Colon (tissue), 2 donors: ENCODE results near the gene KCTD5.

Source experiments
- FAIRE-seq: peaks from 2 replicates; lab custom pipeline; 2012; peaks lifted over from hg19 to GRCh38; lab: Jason Lieb, UNC
- donor health status: control.
- donor health status: control.

Gene KCTD5

GRCh38 chr16:2697401-2697948 lies 15.2 kb downstream of the KCTD5 start:
- FAIRE-seq, result no peak

- no peak for FAIRE-seq
Measured at GRCh38 chr16:2698103-2698870, 16.0 kb downstream of the KCTD5 start.

DNA sequence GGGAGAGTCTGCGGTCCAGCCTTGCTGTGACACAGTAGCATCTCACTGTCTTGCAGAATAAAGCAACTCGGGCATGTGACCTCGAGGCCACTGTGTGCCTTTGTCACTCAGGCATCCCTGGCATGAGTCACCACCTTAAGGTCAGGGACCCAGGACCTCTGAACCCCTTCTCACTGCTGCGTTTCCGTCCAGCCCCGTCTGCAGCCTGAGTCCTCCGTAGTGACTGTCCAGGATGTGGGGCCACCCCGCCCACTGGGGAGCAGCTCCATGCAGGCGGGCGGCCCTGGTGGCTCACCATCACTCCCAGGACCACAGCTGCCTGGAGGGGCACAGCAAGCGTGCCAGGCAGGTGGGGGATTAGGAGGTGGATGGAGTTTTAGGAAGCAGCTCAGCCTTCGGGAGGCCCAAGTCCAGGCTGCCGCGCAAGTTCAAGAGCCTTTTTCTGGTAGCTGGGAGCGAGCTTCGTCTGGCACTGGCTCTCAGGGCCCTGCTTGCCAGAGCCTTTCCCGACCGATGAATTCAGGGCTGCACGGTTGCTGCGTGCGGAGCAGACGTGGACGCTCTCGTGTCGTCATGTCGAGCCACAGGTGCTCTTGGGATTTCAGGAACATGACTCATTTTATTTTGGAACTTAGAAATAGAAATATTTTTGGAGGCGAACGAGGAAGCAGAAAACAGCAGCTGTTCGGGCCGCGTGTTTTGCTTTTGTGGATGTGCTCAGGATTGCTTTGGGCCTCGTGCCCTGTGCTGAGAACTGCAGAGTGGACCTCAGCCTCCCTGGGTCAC lies 16.8 kb downstream of the KCTD5 start:
- no peak for FAIRE-seq

DNA sequence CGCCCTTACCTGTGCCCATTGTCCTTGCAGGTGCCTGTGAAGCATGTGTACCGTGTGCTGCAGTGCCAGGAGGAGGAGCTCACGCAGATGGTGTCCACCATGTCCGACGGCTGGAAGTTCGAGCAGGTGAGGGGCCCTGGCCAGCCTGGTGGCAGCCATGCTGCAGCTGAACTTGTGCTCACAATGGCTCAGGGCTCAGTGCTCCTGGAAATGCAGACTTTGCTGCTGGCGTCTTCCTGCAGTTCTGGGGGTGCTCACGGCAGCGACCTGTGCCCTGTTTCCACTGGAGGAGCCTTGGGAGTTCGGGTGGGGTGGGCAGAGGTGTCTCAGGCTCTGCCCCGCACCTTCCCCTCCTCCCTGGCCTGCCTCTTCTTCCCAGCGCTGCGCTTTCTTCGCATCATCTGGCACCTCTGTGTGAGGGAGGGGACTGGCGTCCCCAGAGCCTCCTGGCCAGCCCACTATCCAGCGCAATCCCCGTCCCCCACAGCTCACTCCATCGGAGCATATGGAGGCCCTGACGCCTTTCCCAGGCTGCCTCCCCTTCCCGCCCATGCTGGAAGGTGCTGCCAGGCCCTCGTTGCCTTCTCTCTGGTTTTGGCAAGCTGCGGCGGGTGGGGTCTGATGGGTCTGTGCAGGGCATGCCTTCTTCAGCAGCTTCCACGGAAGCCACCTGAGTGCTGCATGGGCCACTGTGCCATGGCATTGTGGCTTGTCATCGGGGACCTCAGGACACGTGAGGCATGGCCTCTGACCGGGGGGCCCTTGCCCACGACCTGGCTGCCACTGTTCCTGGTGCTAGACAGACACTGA lies 17.7 kb downstream of the KCTD5 start:
- no peak for FAIRE-seq

DNA sequence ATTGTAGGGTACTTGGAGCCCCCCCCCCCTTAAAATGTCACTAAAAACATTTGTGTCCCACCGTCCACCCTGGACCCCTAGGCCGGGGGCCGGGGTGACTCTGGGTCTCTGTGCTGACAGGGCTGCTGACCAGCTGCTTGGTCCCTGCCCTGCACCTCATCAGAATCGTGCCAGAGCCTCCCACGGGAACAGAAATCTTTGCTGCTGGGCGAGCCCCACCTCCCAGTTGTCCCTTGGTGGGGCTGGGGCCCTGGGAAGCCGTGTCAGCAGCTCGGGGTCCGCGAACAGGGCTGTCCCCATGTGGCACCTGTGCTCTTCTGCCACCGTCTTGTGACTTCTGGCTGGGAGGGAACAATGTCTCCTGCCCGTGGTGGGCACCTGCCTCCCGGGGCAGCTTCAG lies 18.5 kb downstream of the KCTD5 start:
- FAIRE-seq, result no peak

DNA sequence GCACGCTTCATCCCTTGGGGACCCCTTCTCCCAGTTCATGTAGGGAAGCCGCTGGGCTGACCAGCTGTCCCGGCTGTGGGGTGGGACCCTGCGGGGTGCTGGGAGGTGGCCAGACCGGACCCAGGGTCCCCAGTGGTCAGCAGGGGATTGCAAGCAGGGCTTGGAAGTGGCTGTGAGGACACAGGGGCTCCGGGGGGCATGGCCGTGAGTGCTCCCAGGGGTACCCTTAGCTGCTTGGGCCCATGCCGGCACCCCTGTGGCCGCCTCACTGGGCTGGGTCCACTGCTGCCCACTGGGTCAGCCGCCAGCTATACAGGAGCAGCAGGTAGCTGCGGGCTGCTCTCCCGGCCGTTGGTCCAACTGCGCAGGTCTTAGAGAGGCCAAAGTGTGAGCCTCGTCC lies 18.9 kb downstream of the KCTD5 start:
- no peak for FAIRE-seq

DNA sequence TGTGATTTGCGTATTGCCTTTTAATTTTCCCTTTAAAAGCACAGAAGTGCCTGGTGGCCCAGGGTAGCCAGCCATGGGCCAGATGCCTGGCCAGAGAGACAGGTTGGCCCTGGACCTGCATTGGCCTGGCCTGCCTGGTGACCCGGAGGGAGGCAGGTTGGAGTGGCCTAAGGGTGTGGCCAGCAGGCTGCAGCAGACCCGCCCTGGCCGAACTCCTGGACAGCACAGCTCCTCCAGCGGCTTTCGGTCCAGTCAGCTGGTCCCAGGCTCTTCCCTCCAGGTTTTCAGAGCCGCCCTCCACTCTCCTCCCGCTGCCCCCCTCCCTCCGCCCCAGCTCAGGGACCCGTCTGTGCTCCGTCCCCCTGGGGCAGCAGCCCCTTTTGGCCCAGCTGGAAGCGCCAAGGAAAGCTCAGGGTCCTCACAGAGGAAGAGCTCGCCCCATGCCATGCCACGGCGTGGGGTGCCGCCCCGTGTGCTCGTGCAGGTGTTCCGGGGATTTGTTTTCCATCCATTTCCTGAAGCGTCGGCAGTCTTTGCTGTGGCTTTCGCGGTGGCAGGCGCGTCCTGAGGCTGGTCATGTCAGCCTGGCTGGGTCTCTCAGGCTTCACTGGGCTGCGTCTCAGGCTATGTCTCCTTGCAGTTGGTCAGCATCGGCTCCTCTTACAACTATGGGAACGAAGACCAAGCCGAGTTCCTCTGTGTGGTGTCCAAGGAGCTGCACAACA lies 19.6 kb downstream of the KCTD5 start:
- FAIRE-seq, result no peak

- FAIRE-seq, result no peak
Measured at GRCh38 chr16:2702438-2702825, 20.1 kb downstream of the KCTD5 start.

- FAIRE-seq, result no peak
Measured at GRCh38 chr16:2702871-2703745, 20.8 kb downstream of the KCTD5 start.

DNA sequence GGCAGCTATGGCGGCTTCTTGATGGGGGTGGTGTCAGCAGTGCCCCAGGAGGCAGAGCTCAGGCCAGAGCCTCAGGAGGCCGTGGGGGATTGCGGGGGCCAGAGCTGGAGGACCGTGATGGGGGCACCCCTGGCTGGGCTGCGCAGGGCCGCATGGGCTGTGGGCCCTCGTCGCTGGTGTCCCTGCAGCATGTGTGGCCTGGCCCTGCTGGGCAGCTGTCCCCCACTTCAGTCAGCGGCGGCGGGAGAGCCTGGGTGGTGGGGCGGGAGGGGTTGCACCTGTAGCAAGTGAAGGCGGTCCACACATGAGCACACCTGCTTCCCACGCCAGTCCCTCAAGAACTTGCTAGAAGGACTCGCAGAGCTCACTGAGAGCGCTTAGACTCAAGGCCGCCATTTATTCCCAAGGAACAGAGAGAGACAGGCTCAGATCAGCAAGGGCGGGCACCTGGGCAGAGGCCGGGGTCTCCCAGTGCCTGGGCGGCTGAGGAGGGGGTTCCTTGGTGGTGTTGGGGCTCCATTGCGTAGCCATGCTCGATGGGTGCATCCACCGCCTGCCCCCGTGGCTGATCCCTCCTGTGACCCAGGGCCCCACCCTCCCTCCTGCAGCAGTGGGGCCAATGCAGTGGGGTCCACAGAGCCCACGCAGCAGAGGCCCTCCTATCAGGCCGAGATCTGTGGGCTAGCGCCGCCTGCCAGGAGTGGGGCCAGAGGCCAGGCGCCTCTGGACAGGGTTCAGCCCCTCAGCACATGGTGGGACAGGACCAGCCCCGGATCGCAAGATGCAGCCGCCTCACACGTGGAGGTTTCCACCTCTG lies 22.1 kb downstream of the KCTD5 start:
- FAIRE-seq, result no peak

GRCh38 chr16:2704983-2705275 lies 22.6 kb downstream of the KCTD5 start:
- FAIRE-seq, result no peak

DNA sequence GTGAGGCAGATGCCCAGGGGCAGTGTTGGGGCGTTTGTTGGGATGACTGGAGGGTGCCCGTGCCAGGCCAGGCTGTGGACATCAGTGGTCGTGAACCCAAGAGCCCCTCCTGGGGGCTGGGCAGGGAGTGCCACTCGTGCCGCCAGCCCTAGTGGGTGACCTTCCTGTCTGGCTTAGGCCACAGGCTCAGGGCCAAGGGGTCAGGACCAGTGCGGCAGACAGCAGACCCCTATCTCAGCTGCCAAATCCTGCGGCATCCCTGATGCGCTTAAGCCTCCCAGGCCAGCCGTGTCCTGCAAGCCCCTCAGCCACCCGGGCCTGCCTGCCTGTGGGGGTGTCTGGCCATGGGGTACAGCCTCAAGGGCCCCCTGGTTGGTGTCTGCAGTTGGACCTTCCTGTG lies 23.0 kb downstream of the KCTD5 start:
- no peak for FAIRE-seq

- FAIRE-seq, result no peak
Measured at GRCh38 chr16:2706085-2706484, 23.8 kb downstream of the KCTD5 start.

GRCh38 chr16:2706611-2707311 lies 24.4 kb downstream of the KCTD5 start:
- no peak for FAIRE-seq

- FAIRE-seq, result no peak
Measured at GRCh38 chr16:2707368-2708289, 25.3 kb downstream of the KCTD5 start.

DNA sequence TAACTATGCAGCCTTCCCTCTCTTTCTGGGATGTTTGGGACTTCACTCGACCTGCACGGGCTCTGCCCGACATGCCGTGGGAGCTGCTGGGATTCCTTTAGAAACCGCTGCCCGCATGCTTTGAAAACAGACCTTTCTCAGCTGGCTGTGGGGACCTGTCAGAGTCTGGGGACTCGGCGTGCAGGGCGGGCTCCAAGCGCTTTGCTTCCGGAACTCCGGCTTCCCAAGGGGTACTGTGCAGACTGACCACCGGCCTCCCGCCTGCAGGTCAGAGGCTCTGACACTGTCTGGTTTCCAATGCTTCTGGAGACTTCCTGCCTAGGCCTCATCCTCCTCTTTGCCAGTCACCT lies 25.9 kb downstream of the KCTD5 start:
- FAIRE-seq, result no peak

GRCh38 chr16:2708955-2709587 lies 26.7 kb downstream of the KCTD5 start:
- FAIRE-seq, result no peak

GRCh38 chr16:2709588-2709984 lies 27.3 kb downstream of the KCTD5 start:
- FAIRE-seq, result no peak
